Lower leg skin (tissue), 3 donors: ENCODE results near the gene C3orf18.

Source experiments
- CTCF ChIP-seq, 3 donors: fragments of 450-650 bp; IDR thresholded peaks; one replicate each; pipeline ENCODE4 v1.5.1; 2016; ENCODE audit warnings: antibody characterized with exemption in 3 of 3, mild to moderate bottlenecking in 3 of 3, moderate library complexity in 2 of 3
- POLR2A ChIP-seq, 2 donors: fragments of 450-650 bp; IDR thresholded peaks; one replicate each; pipeline ENCODE4 v1.6.1; 2016 to 2017; ENCODE audit warnings: antibody characterized with exemption in 2 of 2, mild to moderate bottlenecking in 1 of 2, moderate library complexity in 1 of 2

- TF ChIP-seq CTCF (IDR thresholded peaks at IDR 0.05) (peak in 1 of 3 donors; percentile 99), POLR2A (IDR thresholded peaks at IDR 0.05) (no peak)
Observed at GRCh38 chr3:50616003-50616769, 48.6 kb upstream of the C3orf18 start.
